Skin epidermis (tissue), 12 donors: Measurements from ENCODE around the gene IGFBPL1.
"Not testable (repeated sequence)": the region's sequence is repeated elsewhere in the genome, so short reads cannot be mapped to it uniquely, and the experiment has no call there.

Source experiments
- H3K27ac ChIP-seq, 21 experiments: fragments of 200-600 bp; sonication (generic) in 11 of 21; one replicate each; pipeline ENCODE4 v1.5.0; 2020; ENCODE audit warnings: mild to moderate bottlenecking in 3 of 21, inconsistent platforms in 2 of 21, moderate library complexity in 2 of 21
- H3K4me3 ChIP-seq, 7 experiments: fragments of 200-600 bp; sonication (generic) in 2 of 7; one replicate each; pipeline ENCODE4 v1.5.0; 2020; ENCODE audit warnings: inconsistent platforms in 2 of 7, mild to moderate bottlenecking in 2 of 7, moderate library complexity in 1 of 7

Gene IGFBPL1

GRCh38 chr9:38405785-38406184, 18.5 kb downstream of the IGFBPL1 start:
- Histone ChIP-seq H3K4me3 (no peak overlapping the region), H3K27ac (no peak overlapping the region)

GRCh38 chr9:38404314-38404713, 19.9 kb downstream of the IGFBPL1 start:
- H3K4me3 ChIP-seq, result no peak overlapping the region
- H3K27ac ChIP-seq, result no peak overlapping the region

GRCh38 chr9:38401994-38402393, 22.3 kb downstream of the IGFBPL1 start:
- H3K27ac ChIP-seq, result no peak overlapping the region
- no peak overlapping the region for H3K4me3 ChIP-seq

- not testable (repeated sequence) for H3K4me3 ChIP-seq, H3K27ac ChIP-seq
Observed at GRCh38 chr9:38399191-38399590, 25.1 kb downstream of the IGFBPL1 start.

- Histone ChIP-seq H3K27ac (no peak overlapping the region), H3K4me3 (no peak overlapping the region)
Observed at GRCh38 chr9:38396371-38396671, 27.9 kb downstream of the IGFBPL1 start.

GRCh38 chr9:38395653-38396370, 28.4 kb downstream of the IGFBPL1 start:
- Histone ChIP-seq H3K4me3 (no peak overlapping the region), H3K27ac (no peak overlapping the region)

- Histone ChIP-seq H3K27ac (no peak overlapping the region), H3K4me3 (no peak overlapping the region)
Observed at GRCh38 chr9:38394416-38394815, 29.8 kb downstream of the IGFBPL1 start.

GRCh38 chr9:38393128-38393796, 31.0 kb downstream of the IGFBPL1 start:
- peak overlapping the region in 18 of 21 experiments; percentile 26 to 80 (median 65) for H3K27ac ChIP-seq
- H3K4me3 ChIP-seq, result peak overlapping the region; percentile 44 to 67 (median 60)

GRCh38 chr9:38392235-38393127, 31.8 kb downstream of the IGFBPL1 start, which contains the start of gene ALDH1B1:
ALDH1B1 (plus strand) TSS chr9:38392702; CDS start chr9:38395749, 3,047 bp downstream.
- Histone ChIP-seq H3K27ac (peak within 1 kb of the TSS in 19 of 21 experiments; percentile 26 to 80 (median 63)), H3K4me3 (peak within 1 kb of the TSS; percentile 44 to 67 (median 60))

- Histone ChIP-seq H3K4me3 (peak overlapping the region in 4 of 7 experiments; percentile 60 to 67 (median 62)), H3K27ac (peak overlapping the region in 2 of 21 experiments; percentile 68 to 79)
Observed at GRCh38 chr9:38391278-38392118, 32.8 kb downstream of the IGFBPL1 start.

GRCh38 chr9:38390851-38391250, 33.4 kb downstream of the IGFBPL1 start:
- H3K27ac ChIP-seq, result peak overlapping the region in 6 of 21 experiments; percentile 13 to 76 (median 58)
- no peak overlapping the region for H3K4me3 ChIP-seq

GRCh38 chr9:38390442-38390841, 33.8 kb downstream of the IGFBPL1 start:
- no peak overlapping the region for H3K4me3 ChIP-seq
- H3K27ac ChIP-seq, result peak overlapping the region in 9 of 21 experiments; percentile 13 to 76 (median 50)

GRCh38 chr9:38389313-38389712, 34.9 kb downstream of the IGFBPL1 start:
- Histone ChIP-seq H3K27ac (peak overlapping the region in 16 of 21 experiments; percentile 18 to 81 (median 57)), H3K4me3 (no peak overlapping the region)

GRCh38 chr9:38388283-38389223, 35.7 kb downstream of the IGFBPL1 start:
- H3K4me3 ChIP-seq, result no peak overlapping the region
- peak overlapping the region in 10 of 21 experiments; percentile 18 to 81 (median 57) for H3K27ac ChIP-seq

GRCh38 chr9:38387751-38388150, 36.5 kb downstream of the IGFBPL1 start:
- Histone ChIP-seq H3K27ac (peak overlapping the region in 2 of 21 experiments; percentile 12 to 71), H3K4me3 (no peak overlapping the region)

GRCh38 chr9:38387066-38387465, 37.2 kb downstream of the IGFBPL1 start:
- no peak overlapping the region for H3K4me3 ChIP-seq
- H3K27ac ChIP-seq, result no peak overlapping the region

GRCh38 chr9:38386319-38386895, 37.8 kb downstream of the IGFBPL1 start:
- Histone ChIP-seq H3K27ac (no peak overlapping the region), H3K4me3 (no peak overlapping the region)

GRCh38 chr9:38385896-38386295, 38.4 kb downstream of the IGFBPL1 start:
- Histone ChIP-seq H3K4me3 (no peak overlapping the region), H3K27ac (peak overlapping the region in 1 of 21 experiments; percentile 6)
